ENCODE results near the gene STK32C.

Gene STK32C

DNA sequence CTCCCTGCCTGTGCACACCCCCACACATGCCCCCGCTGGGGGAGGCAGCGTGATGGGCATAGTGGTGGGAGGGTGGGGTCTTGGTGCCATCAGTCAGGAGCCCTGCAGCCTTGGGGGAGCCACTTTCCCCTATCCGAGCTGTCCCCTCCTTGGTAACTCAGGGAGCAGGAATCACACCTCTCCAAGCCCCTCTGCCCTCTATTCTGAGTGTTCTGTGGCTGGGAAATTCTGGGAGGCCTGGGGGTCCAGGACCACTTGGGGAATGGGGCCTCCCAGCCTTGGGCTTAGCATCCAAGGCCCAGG, 109.7 kb downstream of the STK32C start:
- H3K4me3 ChIP-seq (ENCODE audit: low read length): no peak overlapping the region

GRCh38 chr10:132197271-132198067, 110.3 kb downstream of the STK32C start:
- no peak overlapping the region for H3K4me3 ChIP-seq (ENCODE audit: low read length)
- no peak for DNase-seq (ENCODE audit: low read depth, low spot score)

More for the DNA sequence above, 109.7 kb downstream of the STK32C start:
- DNase-seq (ENCODE audit: low read depth, low spot score): no peak

GRCh38 chr10:132196178-132197113, 111.3 kb downstream of the STK32C start:
- no peak for DNase-seq (ENCODE audit: low read depth, low spot score)

GRCh38 chr10:132195366-132196075, 112.2 kb downstream of the STK32C start:
- no peak for DNase-seq (ENCODE audit: low read depth, low spot score)

More at GRCh38 chr10:132196178-132197113, 111.3 kb downstream of the STK32C start:
- H3K4me3 ChIP-seq (ENCODE audit: low read length): no peak overlapping the region

DNA sequence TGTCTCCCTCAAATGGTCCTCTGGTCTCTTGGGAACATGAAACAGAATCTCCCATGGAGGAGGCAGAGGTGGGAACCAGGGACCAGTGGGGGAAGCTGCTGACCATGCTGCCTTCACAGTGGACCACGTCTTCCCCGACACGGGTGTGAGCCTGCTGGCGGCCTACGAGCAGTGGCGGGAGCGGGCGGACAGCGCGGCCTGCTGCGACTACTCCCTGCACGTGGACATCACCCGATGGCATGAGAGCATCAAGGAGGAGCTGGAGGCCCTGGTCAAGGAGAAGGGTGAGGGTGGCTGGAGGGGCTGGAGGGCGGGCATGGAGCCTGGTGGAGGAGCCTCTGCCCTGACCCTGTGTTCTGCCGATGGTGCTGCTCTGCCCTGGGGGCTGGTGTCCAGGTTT, 113.0 kb downstream of the STK32C start:
- no peak overlapping the region for H3K4me3 ChIP-seq (ENCODE audit: low read length)
- no peak for DNase-seq (ENCODE audit: low read depth, low spot score)

More at GRCh38 chr10:132195366-132196075, 112.2 kb downstream of the STK32C start:
- no peak overlapping the region for H3K4me3 ChIP-seq (ENCODE audit: low read length)

GRCh38 chr10:132193907-132194552, 113.7 kb downstream of the STK32C start:
- H3K4me3 ChIP-seq (ENCODE audit: low read length): no peak overlapping the region
- DNase-seq (ENCODE audit: low read depth, low spot score): no peak

DNA sequence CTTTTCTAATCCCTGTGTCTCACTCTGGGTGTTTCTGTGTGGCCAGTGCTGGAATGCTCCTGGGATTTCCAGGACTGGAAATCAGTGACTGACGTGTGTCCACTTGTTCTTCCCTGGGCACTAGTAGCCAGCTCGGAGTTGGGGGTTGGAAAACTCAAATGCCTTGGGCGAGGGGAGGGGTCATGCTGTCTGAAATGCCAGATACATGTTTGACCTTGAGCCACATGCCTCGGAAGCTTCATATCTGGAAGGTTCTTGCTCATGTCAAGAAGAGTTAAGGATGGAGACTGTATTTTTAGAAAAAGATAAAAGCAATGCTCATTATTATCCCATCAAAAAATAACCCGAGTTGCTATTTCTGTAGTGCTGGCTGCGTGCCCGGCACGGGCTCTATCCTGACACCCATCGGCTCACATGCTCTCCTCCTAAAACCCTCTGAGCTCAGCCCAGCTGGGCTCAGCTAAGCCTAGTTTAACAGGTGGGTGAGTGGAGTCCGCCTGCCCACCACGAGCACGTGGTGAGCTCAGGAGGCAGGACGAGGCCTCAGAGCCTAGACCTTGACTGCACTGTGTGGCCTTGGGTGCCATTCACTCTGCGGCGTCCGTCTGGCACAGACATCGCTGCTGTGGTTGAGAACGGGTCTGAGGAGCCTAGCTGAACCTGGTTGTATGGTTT, 114.6 kb downstream of the STK32C start:
- DNase-seq (ENCODE audit: low read depth, low spot score): no peak
- H3K4me3 ChIP-seq (ENCODE audit: low read length): no peak overlapping the region

DNA sequence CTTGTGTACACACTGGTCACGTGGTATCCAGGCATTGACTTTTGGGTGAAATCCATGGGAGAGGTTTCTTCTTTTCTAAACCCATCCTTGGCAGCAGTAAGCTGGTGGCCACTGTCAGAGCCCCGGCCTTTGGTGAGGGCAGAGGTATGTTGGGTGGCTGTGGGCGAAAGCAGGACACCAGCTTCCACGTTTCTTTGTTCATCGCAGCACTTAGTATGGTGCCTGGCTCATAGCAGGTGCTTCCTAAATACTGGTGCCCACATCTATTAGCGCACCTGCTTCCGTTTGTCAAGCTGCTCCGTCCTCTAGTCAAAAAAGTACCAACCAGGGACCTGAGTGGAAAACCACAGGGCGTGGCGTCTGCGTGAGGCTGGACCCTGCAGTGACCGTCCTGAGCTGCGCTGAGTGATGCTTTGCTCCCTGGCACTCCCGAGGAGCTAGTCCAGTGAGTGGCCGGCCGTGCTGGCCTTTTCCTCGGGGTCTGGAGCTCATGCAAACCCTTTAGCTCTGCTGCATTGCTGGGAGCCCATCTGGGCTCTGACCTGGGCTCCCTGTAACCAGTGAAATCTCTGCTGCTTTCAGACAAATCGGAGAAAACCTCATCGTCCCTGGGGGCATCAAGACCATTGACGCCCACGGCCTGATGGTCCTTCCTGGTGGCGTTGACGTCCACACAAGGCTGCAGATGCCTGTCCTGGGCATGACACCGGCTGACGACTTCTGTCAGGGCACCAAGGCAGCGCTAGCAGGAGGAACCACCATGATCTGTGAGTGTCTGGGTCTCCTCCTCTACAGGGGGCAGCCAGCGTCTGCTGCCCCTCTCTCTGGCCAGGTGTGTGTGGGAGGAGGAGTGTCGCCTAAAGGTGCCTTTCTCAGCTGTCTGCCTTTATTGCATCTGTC, 115.4 kb downstream of the STK32C start:
- H3K4me3 ChIP-seq (ENCODE audit: low read length): no peak overlapping the region

DNA sequence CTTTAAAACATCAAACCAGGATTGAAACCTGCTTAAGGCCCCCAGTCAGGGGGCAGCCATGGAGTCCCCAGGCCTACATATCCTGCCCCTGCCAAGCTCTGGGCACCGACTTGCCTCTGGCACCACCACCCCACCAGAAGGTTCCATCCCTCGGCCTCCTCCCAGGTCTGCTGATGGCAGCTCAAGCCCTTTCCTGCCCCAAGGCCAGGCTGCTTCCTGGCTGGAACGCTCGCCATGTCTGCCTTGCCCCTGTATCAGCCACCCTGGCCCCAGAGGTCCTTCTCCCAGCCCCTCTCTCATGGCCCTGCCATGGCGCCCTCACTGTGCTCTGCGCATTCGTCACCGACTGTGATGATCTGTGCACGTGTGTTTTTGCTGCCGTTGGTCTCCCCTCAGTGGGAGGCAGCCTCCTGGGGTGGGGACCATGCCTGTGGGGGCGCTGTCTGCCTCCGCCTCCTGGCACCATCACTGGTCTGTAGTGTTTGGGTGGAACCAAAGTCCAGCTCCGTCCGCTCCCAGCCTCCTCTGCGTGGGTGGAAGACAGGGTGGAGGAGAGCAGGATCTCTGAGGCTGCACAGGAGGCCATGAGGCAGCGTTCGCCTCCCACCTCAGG, 117.8 kb downstream of the STK32C start:
- no peak for DNase-seq (ENCODE audit: low read depth, low spot score)
- no peak overlapping the region for H3K4me3 ChIP-seq (ENCODE audit: low read length)

More for the DNA sequence above, 115.4 kb downstream of the STK32C start:
- DNase-seq (ENCODE audit: low read depth, low spot score): no peak

DNA sequence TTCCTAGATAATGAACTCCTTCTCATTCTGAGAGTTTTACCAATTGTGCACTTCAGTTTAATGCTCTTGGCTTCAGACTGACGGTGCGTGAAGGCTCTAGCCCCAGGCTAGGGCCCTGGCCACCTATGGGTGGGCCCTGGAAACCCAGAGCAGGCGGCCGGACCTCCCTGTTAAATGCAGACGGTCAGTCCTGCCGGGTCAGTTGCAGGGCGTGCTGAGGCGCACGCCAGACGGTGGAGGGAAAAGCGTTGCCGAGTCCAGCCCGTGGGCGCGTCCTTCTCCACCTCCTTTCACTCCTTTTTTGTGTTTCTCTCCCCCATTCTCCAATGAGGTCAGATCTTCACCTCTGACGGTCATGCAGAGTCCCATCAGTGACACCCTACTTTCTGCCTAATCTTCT, 118.7 kb downstream of the STK32C start:
- no peak for DNase-seq (ENCODE audit: low read depth, low spot score)
- H3K4me3 ChIP-seq (ENCODE audit: low read length): no peak overlapping the region

GRCh38 chr10:132188331-132188730, 119.4 kb downstream of the STK32C start:
- DNase-seq (ENCODE audit: low read depth, low spot score): no peak
- H3K4me3 ChIP-seq (ENCODE audit: low read length): no peak overlapping the region

GRCh38 chr10:132187430-132188138, 120.2 kb downstream of the STK32C start:
- no peak overlapping the region for H3K4me3 ChIP-seq (ENCODE audit: low read length)
- DNase-seq (ENCODE audit: low read depth, low spot score): no peak

- H3K4me3 ChIP-seq (ENCODE audit: low read length): no peak within 1 kb of the TSS
- DNase-seq (ENCODE audit: low read depth, low spot score): no peak
These were observed 121.0 kb downstream of the STK32C start, which contains the start of gene DPYSL4 for GRCh38 chr10:132186488-132187429. Gene DPYSL4 (plus strand): TSS chr10:132186948. CDS start chr10:132187064, 116 bp downstream.

DNA sequence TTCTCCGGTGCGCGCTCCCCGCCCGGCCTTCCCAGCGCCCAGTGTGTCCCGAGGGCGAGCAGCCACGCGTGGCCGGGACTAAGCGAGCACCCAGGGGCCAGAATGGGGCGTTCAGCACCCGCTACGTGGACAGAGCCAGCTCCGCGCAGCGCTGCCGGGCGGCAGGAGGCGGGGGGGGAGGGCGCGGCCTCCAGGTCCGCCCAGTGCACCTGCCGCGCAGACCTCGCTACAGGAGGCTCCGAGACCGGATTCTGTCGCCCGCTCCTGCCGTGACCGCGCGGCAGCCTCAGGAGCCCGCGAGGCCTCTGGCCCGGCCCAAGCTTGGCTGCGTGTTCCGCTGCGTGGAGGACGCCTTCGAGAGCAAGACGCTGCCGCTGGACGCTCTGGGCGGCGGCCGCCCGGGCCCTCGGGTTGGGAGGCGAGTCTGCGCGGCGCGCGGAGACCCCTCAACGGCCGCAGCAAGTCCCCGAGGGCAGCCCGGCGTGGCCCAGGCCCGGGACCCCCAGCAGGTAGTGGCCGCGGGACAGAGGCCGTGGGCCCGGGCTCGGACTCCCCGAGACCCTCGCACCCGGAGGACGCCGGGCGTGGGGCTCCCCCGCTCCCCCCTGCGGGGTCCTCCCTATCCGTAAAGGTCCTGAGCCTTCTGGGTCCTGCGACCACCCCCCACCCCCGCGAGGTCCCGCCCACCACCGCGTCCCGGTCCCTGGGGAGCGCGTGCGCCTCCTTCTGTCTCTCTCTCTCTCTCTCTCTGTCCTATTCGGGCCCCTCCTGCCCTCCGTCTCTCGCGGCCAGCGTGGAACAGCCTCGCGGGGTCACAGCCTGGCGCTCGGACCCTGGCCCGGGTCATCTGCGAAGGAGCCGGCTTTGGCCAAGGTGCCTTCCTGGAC, 121.9 kb downstream of the STK32C start:
- DNase-seq (ENCODE audit: low read depth, low spot score): no peak
- no peak overlapping the region for H3K4me3 ChIP-seq (ENCODE audit: low read length)

Data from Jurkat, Clone E6-1 (cell line).